Activated naive CD4-positive, alpha-beta T cell treated with anti-CD3 and anti-CD28 coated beads, Interleukin-2, amount 10 ng/mL, durations not matched to agents 7 days and 5 days (primary cell): Measurements from ENCODE around the gene HSPG2.
A peak's percentile ranks its signal among the peaks of the same experiment; 100 is the strongest.

ENCODE experiments used
- CTCF ChIA-PET: fragments of 350-600 bp; sonication (Branson Sonifier 250); formaldehyde crosslinking; loops from one replicate; lab custom pipeline; 2021; ENCODE audit warnings: antibody characterized with exemption; lab: Charles Lee
- DNase-seq: peaks from one replicate; pipeline ENCODE4 v3.0.0-alpha.2; 2020
- H3K27ac Mint-ChIP-seq: one replicate; pipeline ENCODE4 v1.8.0; 2021; ENCODE audit warnings: mild to moderate bottlenecking, moderate library complexity, mixed read lengths
- H3K27me3 Mint-ChIP-seq: one replicate; pipeline ENCODE4 v1.8.0; 2021; ENCODE audit warnings: mild to moderate bottlenecking, mixed read lengths
- H3K36me3 Mint-ChIP-seq: one replicate; pipeline ENCODE4 v1.8.0; 2021; ENCODE audit warnings: mixed read lengths
- H3K4me1 Mint-ChIP-seq: one replicate; pipeline ENCODE4 v1.8.0; 2021; ENCODE audit warnings: mixed read lengths
- H3K4me3 Mint-ChIP-seq: one replicate; pipeline ENCODE4 v1.8.0; 2021; ENCODE audit warnings: mild to moderate bottlenecking, moderate library complexity, mixed read lengths
- H3K9me3 Mint-ChIP-seq: one replicate; pipeline ENCODE4 v1.8.0; 2021; ENCODE audit warnings: mixed read lengths

Gene HSPG2

GRCh38 chr1:21907079-21907418, 30.1 kb downstream of the HSPG2 start:
- Mint-ChIP-seq H3K27me3 (no peaks in the 10 kb centered on the region), H3K9me3 (no peaks in the 10 kb centered on the region), H3K4me3 (no peak overlapping the region), H3K4me1 (peaks cover 17% of the 10 kb centered on the region), H3K36me3 (no peaks in the 10 kb centered on the region), H3K27ac (no peak overlapping the region)
- DNase-seq, result no peak
- CTCF ChIA-PET, result no interaction called here

DNA sequence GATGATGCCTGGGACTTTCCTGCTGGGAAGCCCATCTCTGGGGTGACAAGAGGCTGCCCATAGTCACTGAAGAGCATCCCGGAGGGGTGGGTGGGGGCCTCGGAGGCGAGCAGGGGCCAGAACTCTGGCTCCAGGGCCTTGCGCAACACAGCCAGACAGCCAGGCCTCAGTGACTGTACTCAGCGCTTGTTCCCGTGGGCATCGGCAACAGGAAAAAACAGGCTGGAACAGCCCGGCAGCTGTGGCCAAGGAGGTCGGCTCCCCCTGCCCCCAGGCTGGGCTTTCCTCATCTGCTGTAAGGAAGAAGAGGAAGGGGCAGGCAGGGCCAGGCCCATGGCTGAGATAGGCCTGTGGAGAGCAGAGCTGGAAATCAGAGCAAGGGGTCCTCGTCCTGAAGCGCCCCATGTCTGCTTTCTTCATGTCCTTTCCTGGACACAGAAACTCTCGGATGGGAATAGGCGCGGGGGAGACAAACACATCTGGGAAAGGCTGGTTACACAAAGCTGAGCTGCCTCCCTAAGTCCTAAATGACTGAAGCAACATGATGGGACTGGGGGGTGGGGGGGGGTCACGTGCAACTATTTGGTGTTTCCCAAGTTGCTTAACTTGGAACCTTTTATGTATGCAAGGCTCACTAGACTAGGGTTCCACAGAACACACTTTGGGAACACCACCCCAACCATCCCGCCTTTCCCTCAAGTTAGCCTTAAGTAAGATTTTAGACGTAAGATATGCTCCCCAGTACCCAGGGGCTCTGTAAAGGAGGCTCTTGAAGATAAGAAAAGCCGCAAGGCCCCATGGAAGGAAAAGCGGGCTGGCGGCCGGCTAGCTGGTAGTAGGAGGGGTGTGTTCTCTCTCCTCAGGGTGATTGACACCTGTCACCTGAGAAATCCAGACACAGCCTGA, 30.7 kb downstream of the HSPG2 start:
- H3K4me1 Mint-ChIP-seq, result peaks cover 17% of the 10 kb centered on the region
- H3K27ac Mint-ChIP-seq, result no peak overlapping the region
- no peaks in the 10 kb centered on the region for H3K27me3 Mint-ChIP-seq
- DNase-seq, result no peak
- H3K4me3 Mint-ChIP-seq, result no peak overlapping the region
- H3K36me3 Mint-ChIP-seq, result no peaks in the 10 kb centered on the region
- H3K9me3 Mint-ChIP-seq, result no peaks in the 10 kb centered on the region
- CTCF ChIA-PET, result interaction anchor here (0.6 kb wide), 1 partner anchor 403 kb away, joined by 4 read pairs; no protein-coding TSS in a partner anchor

GRCh38 chr1:21904704-21905520, 32.2 kb downstream of the HSPG2 start:
- Mint-ChIP-seq H3K4me1 (peaks cover 12% of the 10 kb centered on the region), H3K4me3 (no peak overlapping the region), H3K27me3 (no peaks in the 10 kb centered on the region), H3K27ac (no peak overlapping the region), H3K36me3 (no peaks in the 10 kb centered on the region), H3K9me3 (no peaks in the 10 kb centered on the region)
- CTCF ChIA-PET, result no interaction called here
- no peak for DNase-seq

DNA sequence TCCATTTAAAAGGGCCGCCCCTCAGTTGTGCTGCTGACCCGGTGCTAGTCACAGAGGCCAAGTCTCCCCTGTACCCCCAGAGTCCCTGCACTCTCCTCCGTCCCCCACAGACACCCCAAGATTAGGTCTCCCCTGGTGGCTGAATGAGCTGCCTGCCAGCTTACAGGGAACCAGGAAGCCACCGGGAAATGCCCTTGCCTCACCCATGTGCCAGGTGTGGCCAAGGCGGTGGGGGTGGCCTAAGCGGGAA, 32.7 kb downstream of the HSPG2 start:
- Mint-ChIP-seq H3K27me3 (peaks cover 4% of the 10 kb centered on the region), H3K4me3 (no peak overlapping the region), H3K27ac (no peak overlapping the region), H3K9me3 (no peaks in the 10 kb centered on the region), H3K4me1 (peaks cover 6% of the 10 kb centered on the region), H3K36me3 (no peaks in the 10 kb centered on the region)
- CTCF ChIA-PET, result no interaction called here
- no peak for DNase-seq

- Mint-ChIP-seq H3K36me3 (no peaks in the 10 kb centered on the region), H3K27me3 (peaks cover 6% of the 10 kb centered on the region), H3K4me3 (no peak overlapping the region), H3K9me3 (no peaks in the 10 kb centered on the region), H3K4me1 (peaks cover 4% of the 10 kb centered on the region), H3K27ac (no peak overlapping the region)
- CTCF ChIA-PET, result interaction anchor here (1.0 kb wide), 1 partner anchor 11 kb away, joined by 3 read pairs; no protein-coding TSS in a partner anchor
- no peak for DNase-seq
Observed at GRCh38 chr1:21903638-21904453, 33.3 kb downstream of the HSPG2 start.

- CTCF ChIA-PET, result no interaction called here
- H3K27ac Mint-ChIP-seq, result no peak overlapping the region
- peaks cover 9% of the 10 kb centered on the region for H3K27me3 Mint-ChIP-seq
- no peak overlapping the region for H3K4me3 Mint-ChIP-seq
- H3K9me3 Mint-ChIP-seq, result no peaks in the 10 kb centered on the region
- H3K36me3 Mint-ChIP-seq, result no peaks in the 10 kb centered on the region
- peaks cover 4% of the 10 kb centered on the region for H3K4me1 Mint-ChIP-seq
- no peak for DNase-seq
Observed at GRCh38 chr1:21902026-21903012, 34.8 kb downstream of the HSPG2 start.

- Mint-ChIP-seq H3K4me3 (no peak overlapping the region), H3K27ac (peak overlapping the region; percentile 14), H3K36me3 (no peaks in the 10 kb centered on the region), H3K9me3 (no peaks in the 10 kb centered on the region), H3K4me1 (peaks cover 4% of the 10 kb centered on the region), H3K27me3 (peaks cover 9% of the 10 kb centered on the region)
- CTCF ChIA-PET, result no interaction called here
- no peak for DNase-seq
Observed at GRCh38 chr1:21901473-21901847, 35.6 kb downstream of the HSPG2 start.

- Mint-ChIP-seq H3K27ac (no peak overlapping the region), H3K4me1 (peaks cover 4% of the 10 kb centered on the region), H3K9me3 (no peaks in the 10 kb centered on the region), H3K27me3 (peaks cover 9% of the 10 kb centered on the region), H3K36me3 (no peaks in the 10 kb centered on the region), H3K4me3 (no peak overlapping the region)
- CTCF ChIA-PET, result no interaction called here
- DNase-seq, result no peak
Observed at GRCh38 chr1:21900766-21901472, 36.2 kb downstream of the HSPG2 start.

DNA sequence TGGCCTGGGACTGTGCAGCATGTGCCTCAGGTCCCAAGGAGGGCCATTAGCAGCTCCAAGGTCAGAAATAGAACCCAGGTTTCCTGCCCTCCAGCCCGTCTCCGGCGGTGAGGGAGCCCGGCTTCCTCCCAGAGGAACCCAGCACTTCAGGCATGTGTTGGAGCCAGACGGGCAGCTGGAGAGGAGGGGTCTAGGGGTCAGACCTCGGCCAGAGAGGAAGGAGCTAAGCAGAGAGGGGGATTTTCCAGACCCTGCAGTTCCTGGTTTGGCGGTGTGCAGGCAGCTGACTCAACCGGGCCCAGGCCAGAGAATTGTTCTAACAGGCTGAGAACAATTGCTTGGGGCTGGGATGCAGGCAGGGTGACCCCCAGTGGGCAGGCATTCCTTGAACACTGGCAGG, 37.1 kb downstream of the HSPG2 start:
- no peak for DNase-seq
- no peaks in the 10 kb centered on the region for H3K9me3 Mint-ChIP-seq
- H3K36me3 Mint-ChIP-seq, result no peaks in the 10 kb centered on the region
- no peak overlapping the region for H3K4me3 Mint-ChIP-seq
- CTCF ChIA-PET, result no interaction called here
- peaks cover 9% of the 10 kb centered on the region for H3K27me3 Mint-ChIP-seq
- peaks cover 1% of the 10 kb centered on the region for H3K4me1 Mint-ChIP-seq
- no peak overlapping the region for H3K27ac Mint-ChIP-seq

DNA sequence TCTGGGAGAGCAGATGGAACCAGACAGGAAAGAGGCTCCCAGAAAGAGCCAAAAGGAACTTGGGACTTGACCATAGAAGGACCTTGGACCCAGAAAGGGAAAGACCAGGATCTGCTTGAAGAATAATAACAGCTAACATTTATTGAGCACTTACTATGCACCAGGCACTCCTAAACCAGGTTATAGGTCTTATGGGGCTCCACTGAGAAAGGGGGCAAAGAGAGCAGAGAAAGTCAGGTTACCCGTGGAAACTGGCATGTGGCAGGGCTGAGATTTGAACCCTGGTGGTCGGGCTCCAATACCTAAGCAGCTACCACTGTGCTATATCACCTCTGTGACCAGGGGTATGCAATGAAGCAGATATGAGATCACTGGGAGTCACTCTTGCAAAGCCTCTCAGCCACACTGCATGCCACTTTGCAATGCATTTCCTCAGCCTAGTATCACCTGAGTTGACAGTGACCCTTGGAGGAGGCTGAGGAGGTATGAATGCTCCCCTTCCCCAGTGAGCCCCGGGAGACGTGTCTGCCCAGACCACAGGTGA, 37.8 kb downstream of the HSPG2 start:
- peaks cover 9% of the 10 kb centered on the region for H3K27me3 Mint-ChIP-seq
- CTCF ChIA-PET, result interaction anchor here (1.9 kb wide), 1 partner anchor 19 kb away, joined by 7 read pairs; no protein-coding TSS in a partner anchor

GRCh38 chr1:21898326-21899200, 38.5 kb downstream of the HSPG2 start:
- H3K4me3 Mint-ChIP-seq, result no peak overlapping the region
- H3K27me3 Mint-ChIP-seq, result peaks cover 9% of the 10 kb centered on the region
- peak overlapping the region; percentile 78 for H3K27ac Mint-ChIP-seq
- DNase-seq, result no peak
- H3K4me1 Mint-ChIP-seq, result no peaks in the 10 kb centered on the region
- CTCF ChIA-PET, result interaction anchor here (1.9 kb wide), 1 partner anchor 18 kb away, joined by 7 read pairs; no protein-coding TSS in a partner anchor
- no peaks in the 10 kb centered on the region for H3K9me3 Mint-ChIP-seq
- H3K36me3 Mint-ChIP-seq, result no peaks in the 10 kb centered on the region

More for the DNA sequence above, 37.8 kb downstream of the HSPG2 start:
- H3K4me1 Mint-ChIP-seq, result no peaks in the 10 kb centered on the region
- H3K27ac Mint-ChIP-seq, result no peak overlapping the region
- H3K9me3 Mint-ChIP-seq, result no peaks in the 10 kb centered on the region
- no peak overlapping the region for H3K4me3 Mint-ChIP-seq
- no peaks in the 10 kb centered on the region for H3K36me3 Mint-ChIP-seq
- no peak for DNase-seq

DNA sequence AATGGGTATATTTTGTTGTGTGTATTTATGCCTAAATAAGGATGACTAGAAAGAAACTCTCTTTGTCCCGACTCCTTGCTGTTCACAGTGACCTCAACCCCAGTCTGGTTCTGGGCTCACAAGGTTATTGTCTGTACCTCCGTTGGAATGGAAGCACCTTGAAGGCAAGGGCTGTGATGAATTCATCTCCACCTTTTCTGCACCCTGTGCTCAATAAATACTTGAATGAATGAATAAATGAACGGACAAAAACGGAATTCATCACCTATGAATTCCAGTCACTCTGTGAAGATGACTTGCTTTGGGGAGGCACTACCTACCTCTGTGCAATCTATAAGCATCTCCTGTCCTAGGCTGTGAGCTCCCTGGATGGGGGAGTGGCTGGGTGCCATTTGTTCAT, 39.3 kb downstream of the HSPG2 start:
- no peak for DNase-seq
- no peaks in the 10 kb centered on the region for H3K4me1 Mint-ChIP-seq
- H3K9me3 Mint-ChIP-seq, result no peaks in the 10 kb centered on the region
- no peaks in the 10 kb centered on the region for H3K36me3 Mint-ChIP-seq
- CTCF ChIA-PET, result interaction anchor here (0.6 to 1.9 kb wide), 2 partner anchors 17 to 27 kb away, joined by 3 to 7 read pairs; no protein-coding TSS in a partner anchor
- H3K27me3 Mint-ChIP-seq, result peaks cover 9% of the 10 kb centered on the region
- H3K27ac Mint-ChIP-seq, result no peak overlapping the region
- H3K4me3 Mint-ChIP-seq, result no peak overlapping the region
